HG02588 (cell line): ENCODE data around the gene EXOSC1.
A peak's percentile ranks its signal among the peaks of the same experiment; 100 is the strongest.
"Not testable (repeated sequence)": the region's sequence is repeated elsewhere in the genome, so short reads cannot be mapped to it uniquely, and the experiment has no call there.

Source experiments
- ATAC-seq: cut with Tn5 transposase; IDR thresholded peaks from one replicate; pipeline ENCODE4 v1.9.1; 2021; ENCODE audit warnings: mild to moderate bottlenecking, moderate library complexity; ENCODE audit not compliant: unreplicated experiment

Gene EXOSC1

DNA sequence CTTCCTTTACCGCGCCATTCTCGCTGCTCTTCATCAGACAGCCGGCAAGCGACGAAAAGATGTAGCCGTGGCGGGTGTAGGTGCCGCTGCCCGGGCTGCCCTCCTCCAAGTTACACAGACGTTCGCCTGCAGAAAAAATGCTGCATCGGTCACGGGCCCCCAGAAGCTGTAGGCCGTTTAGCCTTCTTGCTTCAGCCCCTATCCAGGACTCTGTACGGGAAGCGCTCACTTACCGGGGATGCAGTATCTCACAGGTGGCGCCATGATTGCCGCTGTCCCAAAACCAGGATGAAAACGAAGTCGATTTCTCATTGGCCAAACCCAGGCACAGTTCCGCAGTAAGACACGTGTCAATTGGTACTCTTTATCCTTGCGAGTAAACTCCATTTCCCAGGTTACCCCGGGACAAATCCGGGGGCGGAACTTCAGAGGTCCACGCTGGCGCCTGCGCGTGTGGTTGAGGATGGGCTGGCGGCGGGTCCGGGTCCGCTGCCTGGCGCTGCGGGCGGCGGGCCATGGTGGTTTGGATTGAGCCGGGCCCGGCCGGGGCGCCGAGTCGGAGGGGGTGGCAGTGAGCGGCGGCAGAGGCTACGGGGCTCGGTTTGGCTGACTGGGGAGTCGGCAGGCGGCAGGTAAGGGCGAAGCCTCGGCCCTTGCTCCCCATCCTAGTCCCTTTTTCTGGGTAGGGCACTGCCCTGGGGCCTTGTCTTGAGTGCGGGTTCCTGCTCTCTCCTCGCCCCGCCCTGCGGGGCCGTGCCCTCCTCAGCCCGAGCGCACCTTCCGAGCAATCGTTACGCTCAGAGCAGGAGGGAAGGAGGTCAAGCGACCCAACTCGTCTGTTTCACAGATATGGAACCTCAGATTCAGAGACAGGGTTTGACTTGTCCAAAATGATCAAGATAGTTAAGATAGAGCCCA lies at the start of gene EXOSC1, which contains the start of gene ZDHHC16:
EXOSC1 (minus strand) TSS at position 285 of the 918 bp plus-strand sequence; CDS start at position 264, 21 bp downstream.
ZDHHC16 (plus strand) TSS at position 454 of the 918 bp plus-strand sequence. CDS start 5,501 bp downstream, outside the sequence.
- ATAC-seq: peak; percentile 94

DNA sequence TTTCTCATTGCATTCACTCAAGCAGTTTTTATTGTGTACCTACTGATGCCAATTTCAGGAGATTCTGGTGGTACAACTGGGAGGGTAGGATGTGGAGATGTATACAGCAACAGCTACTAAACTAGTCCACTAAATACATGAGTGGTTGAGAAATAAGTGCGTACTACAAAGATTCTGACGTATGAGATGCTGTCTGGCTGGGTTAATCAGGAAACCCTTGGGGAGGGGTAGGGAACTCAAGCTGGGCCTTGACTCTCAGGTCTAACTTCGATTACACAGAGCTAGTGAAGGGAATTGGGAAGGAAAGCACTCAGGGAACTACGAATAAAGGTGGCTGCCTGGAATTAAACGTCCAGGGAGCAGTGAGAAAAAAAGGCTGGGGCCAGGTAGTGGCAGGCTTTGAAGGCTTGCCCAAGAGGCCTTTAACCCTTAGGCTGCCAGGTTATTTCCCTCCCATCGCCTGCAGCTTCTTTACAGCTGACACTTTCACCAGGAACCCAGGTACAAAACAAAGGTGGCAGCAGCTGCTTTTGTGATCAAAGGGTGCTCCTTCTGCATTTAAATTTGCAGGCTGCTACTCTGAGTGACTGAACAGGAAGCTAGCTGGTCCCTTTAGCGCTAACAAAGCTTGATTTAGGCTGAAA lies 49.2 kb upstream of the EXOSC1 start:
- ATAC-seq: no peak

DNA sequence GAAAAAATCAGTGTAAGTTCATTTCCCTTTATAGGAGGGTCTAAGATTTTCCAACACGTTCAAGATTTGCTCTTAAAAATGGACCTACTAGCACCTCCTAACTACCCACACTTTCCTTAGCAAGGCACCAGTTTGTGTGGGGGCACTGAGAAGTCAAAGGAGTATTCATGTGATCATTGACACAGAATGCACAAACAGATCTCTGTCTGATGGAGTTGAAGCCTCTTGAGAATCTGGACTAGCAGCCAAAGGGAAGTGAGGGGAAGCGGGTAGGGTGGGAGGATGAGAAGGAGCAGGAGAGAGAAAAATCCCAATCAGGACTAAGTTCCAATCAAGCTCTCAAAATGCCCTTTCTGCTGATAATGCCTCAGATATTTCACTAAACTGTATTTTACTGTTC lies 48.3 kb upstream of the EXOSC1 start:
- no peak for ATAC-seq

- no peak for ATAC-seq
These were observed 44.8 kb upstream of the EXOSC1 start for GRCh38 chr10:97490592-97490991.

DNA sequence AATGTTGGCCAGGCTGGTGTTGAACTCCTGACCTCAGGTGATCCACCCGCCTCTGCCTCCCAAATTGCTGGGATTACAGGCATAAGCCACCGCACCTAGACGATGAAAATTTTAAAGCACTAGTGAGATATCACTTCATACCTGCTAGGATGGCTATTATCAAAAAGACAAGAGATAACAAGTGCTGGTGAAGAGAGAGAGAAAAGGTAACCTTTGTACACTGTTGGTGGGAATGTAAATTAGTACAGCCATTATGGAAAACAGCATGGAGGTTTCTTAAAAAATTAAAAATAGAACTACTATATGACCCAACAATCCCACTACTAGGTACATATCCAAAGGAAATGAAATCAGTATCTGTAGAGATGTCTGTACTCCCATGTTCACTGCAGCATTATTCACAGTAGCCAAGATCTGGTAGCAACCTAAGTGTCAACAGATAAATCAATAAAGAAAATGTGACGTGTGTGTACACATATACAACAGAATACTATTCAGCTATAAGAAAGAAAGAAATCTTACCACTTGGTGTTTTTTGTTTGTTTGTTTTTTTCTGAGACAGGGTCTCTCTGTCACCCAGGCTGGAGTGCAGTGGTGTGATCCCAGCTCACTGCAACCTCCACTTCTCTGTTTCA lies 40.0 kb upstream of the EXOSC1 start:
- ATAC-seq: no peak

GRCh38 chr10:97483921-97484320 lies 38.1 kb upstream of the EXOSC1 start:
- no peak for ATAC-seq

- no peak for ATAC-seq
These were observed 37.7 kb upstream of the EXOSC1 start for GRCh38 chr10:97483506-97483905.

- no peak for ATAC-seq
These were observed 36.6 kb upstream of the EXOSC1 start for GRCh38 chr10:97482381-97482780.

DNA sequence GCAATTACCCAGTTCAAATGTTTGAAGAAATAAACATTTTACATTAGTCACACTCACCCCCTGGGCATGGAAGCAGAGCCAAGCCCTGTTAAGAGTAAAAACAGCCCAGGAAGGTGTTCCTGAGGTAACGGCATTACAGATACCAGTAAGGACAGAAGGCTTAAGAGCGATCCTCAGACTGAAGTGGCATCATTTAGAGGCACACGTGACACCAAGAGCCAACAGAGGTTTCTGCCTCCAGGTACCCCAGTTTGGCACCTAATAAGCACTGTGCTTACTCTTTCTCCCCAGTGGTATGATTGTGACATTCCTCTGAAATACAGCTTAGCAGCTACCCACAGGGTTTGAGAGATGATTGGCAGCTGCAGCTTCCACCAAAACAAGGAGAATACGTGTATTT lies 35.3 kb upstream of the EXOSC1 start:
- no peak for ATAC-seq

- ATAC-seq: no peak
These were observed 34.1 kb upstream of the EXOSC1 start for GRCh38 chr10:97479939-97480338.

GRCh38 chr10:97479410-97479809 lies 33.6 kb upstream of the EXOSC1 start:
- ATAC-seq: not testable (repeated sequence)

GRCh38 chr10:97475936-97476594 lies 30.3 kb upstream of the EXOSC1 start:
- ATAC-seq: no peak

GRCh38 chr10:97474918-97475317 lies 29.1 kb upstream of the EXOSC1 start:
- no peak for ATAC-seq

- not testable (repeated sequence) for ATAC-seq
These were observed 23.0 kb upstream of the EXOSC1 start for GRCh38 chr10:97468781-97469180.

DNA sequence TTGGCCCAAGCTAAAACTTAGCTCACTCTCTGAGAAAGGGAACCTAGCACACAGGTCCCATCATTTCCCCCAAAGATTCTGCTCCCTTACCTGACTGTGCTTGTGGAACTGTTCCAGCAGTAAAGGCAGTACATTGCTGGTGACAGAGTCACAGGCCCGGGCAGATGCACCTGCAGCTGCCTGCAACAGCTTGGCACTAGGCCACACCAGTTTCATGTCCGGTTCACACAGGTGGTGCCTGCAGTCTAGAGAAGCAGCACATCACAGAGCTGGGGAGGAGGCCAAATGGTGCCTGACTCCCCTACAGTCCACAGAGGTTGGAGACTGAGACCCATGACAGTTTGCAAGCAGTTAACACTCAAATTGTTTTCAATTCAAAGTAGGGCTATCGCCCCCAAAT lies 22.4 kb upstream of the EXOSC1 start:
- peak; percentile 82 for ATAC-seq

DNA sequence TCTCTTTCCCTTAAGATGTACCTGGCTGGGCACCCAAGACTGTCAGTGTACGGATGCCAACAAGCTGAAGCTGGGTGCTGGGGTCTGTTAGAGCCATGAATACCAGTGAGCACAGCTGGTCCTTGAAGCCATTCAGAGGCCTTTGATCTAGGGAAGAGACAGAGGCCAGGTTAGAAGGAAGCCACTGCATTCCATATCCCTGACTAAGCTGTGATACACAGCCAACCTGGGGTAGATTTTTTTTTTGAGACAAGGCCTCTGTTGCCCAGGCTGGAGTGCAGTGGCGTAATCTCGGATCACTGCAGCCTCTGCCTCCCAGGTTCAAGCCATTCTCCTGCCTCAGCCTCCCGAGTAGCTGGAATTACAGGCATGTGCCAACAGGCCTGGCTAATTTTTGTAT lies 20.9 kb upstream of the EXOSC1 start:
- ATAC-seq: no peak

- no peak for ATAC-seq
These were observed 20.2 kb upstream of the EXOSC1 start for GRCh38 chr10:97465982-97466381.

DNA sequence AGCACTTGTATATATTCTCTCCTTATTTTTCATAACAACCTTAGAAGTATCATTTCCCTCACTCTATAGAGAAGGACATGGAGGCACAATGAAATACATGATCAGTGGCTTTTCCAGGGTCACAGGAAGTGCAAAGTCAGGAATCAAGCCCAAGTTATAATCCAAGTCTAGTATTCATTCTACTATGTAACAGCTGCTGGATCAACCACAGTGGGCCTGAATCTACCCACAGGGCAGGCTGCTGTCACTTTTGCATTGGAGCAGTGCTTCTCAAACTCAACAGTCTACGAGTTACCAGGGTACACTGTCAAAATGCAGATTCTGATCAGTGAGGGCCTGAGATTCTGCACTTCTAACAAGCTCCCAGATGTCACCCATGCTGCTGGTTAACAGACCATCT lies 18.4 kb upstream of the EXOSC1 start:
- ATAC-seq: no peak

DNA sequence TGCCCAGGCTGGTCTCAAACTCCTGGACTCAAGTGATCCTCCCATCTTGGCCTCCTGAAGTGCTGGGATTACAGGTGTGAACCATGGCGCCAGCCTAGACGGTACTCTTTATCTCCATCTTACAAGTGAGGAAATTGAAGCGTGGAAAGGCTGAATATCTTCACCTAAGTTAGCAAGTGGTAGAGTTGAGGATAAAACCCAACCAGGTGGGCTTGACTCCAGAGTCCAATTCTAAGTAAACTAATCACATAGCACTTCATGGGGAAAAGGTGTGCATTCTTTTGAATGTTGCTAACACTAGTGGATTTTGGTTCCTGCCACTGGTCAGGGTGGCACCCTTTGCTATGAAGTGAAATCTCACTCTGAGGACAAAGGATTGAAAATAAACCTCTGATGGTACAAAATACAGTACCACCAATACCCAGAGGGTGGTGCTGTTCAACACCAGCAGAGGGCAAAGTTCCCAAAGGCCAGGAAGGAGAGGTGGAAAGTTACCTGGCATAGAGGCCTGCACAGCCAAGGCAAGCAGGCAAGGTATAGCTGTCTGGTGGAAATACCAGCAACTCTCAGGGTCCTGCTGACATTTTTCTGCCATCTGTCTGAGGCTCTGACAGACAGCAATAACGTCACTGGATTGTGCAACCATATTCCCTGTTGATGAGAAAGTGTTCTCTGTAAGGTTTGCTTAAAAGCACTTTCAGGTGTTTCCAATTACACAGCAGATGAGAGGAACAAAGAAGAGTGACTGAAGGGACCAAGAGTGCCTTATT lies 17.7 kb upstream of the EXOSC1 start:
- ATAC-seq: no peak

DNA sequence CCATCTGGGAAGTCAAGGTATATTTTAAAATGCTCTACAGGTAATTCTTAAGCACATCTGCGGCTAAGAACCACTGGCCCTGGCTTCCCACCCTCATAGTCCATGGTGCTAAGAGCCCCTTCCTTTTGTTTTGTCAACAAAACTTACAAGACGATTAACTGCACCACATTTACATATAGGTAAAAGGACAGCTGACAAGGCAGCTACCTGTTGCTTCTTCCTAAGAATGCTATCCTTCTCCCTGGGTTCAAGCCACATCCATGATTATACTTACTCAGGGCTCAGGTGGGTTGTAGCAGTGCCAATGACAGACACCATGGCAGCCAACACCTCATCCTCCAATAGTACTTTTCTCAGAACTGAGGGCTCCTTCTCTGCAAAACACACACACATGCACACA lies 16.5 kb upstream of the EXOSC1 start:
- no peak for ATAC-seq
